Naive thymus-derived CD4-positive, alpha-beta T cell (primary cell): ENCODE data around the gene TAS2R7. TPM values are rescaled to one million over a fixed set of nuclear protein-coding genes. Genes with fewer than 3 reads are reported as not detected.

Experiments
- ATAC-seq: fragments of 150-1000 bp; cut with Tn5 transposase; 2 replicates; pipeline ENCODE4 v1.10.0; 2021; ENCODE audit warnings: mild to moderate bottlenecking, moderate library complexity
- CTCF ChIA-PET: fragments of 350-600 bp; sonication (Branson Sonifier 250); formaldehyde crosslinking; loops from one replicate; lab custom pipeline; 2021; ENCODE audit warnings: antibody characterized with exemption; lab: Charles Lee
- POLR2A ChIA-PET: fragments of 350-600 bp; sonication (Branson Sonifier 250); formaldehyde crosslinking; loops from one replicate; lab custom pipeline; 2021; ENCODE audit warnings: antibody characterized with exemption, inconsistent platforms; lab: Charles Lee
- DNase-seq, 9 donors: peaks; one replicate each; pipeline versions ENCODE4 v3.0.0 to v3.0.0-alpha.2; 2020 to 2022; ENCODE audit warnings: mixed read lengths in 1 of 9
- H3K27ac ChIP-seq: one replicate; pipeline ENCODE4 v1.7.0; 2013; ENCODE audit warnings: mild to moderate bottlenecking, low read depth, low read length, moderate library complexity
- H3K27me3 ChIP-seq, 2 donors: one replicate each; pipeline ENCODE4 v1.7.0; 2013; ENCODE audit warnings: low read length in 2 of 2, mild to moderate bottlenecking in 2 of 2, moderate library complexity in 2 of 2; ENCODE audit not compliant: control insufficient read depth in 2 of 2, insufficient read depth in 2 of 2
- H3K36me3 ChIP-seq, 3 experiments: 1 replicate in 2 of 3; 2 replicates in 1 of 3; pipeline ENCODE4 v1.7.0; 2013; ENCODE audit warnings: low read length in 3 of 3, mild to moderate bottlenecking in 3 of 3, moderate library complexity in 1 of 3; ENCODE audit not compliant: insufficient read depth in 3 of 3, control insufficient read depth in 2 of 3
- H3K4me1 ChIP-seq, 2 donors: one replicate each; pipeline ENCODE4 v1.7.0; 2013; ENCODE audit warnings: low read length in 2 of 2, mild to moderate bottlenecking in 2 of 2, moderate library complexity in 1 of 2; ENCODE audit not compliant: control insufficient read depth in 2 of 2, insufficient read depth in 2 of 2
- H3K4me3 ChIP-seq: 2 replicates; pipeline ENCODE4 v1.7.0; 2013; ENCODE audit warnings: mild to moderate bottlenecking, low read length
- H3K9me3 ChIP-seq, 3 experiments: 1 replicate in 2 of 3; 2 replicates in 1 of 3; pipeline ENCODE4 v1.7.0; 2013; ENCODE audit warnings: low read length in 3 of 3; ENCODE audit not compliant: control insufficient read depth in 2 of 3
- H3K27ac Mint-ChIP-seq, 9 donors: one replicate each; pipeline ENCODE4 v1.8.0; 2020 to 2022; ENCODE audit warnings: mixed read lengths in 9 of 9, mild to moderate bottlenecking in 8 of 9, moderate library complexity in 5 of 9, inconsistent platforms in 2 of 9
- H3K27me3 Mint-ChIP-seq, 5 donors: one replicate each; pipeline ENCODE4 v1.8.0; 2021 to 2022; ENCODE audit warnings: mixed read lengths in 5 of 5, mild to moderate bottlenecking in 1 of 5
- H3K36me3 Mint-ChIP-seq, 5 donors: one replicate each; pipeline ENCODE4 v1.8.0; 2020 to 2022; ENCODE audit warnings: mixed read lengths in 5 of 5, mild to moderate bottlenecking in 3 of 5, inconsistent platforms in 1 of 5
- H3K4me1 Mint-ChIP-seq, 7 donors: one replicate each; pipeline ENCODE4 v1.8.0; 2020 to 2022; ENCODE audit warnings: mixed read lengths in 7 of 7, mild to moderate bottlenecking in 3 of 7, inconsistent platforms in 1 of 7
- H3K4me3 Mint-ChIP-seq, 10 donors: one replicate each; pipeline ENCODE4 v1.8.0; 2020 to 2022; ENCODE audit warnings: mild to moderate bottlenecking in 10 of 10, mixed read lengths in 10 of 10, moderate library complexity in 6 of 10, inconsistent platforms in 2 of 10
- H3K9me3 Mint-ChIP-seq, 11 donors: one replicate each; pipeline ENCODE4 v1.8.0; 2020 to 2022; ENCODE audit warnings: mixed read lengths in 11 of 11, mild to moderate bottlenecking in 4 of 11, inconsistent platforms in 1 of 11, moderate library complexity in 1 of 11
- intact Hi-C, 2 donors: fragments of 100-400 bp; cut with micrococcal nuclease; formaldehyde crosslinking; loops; one replicate each; pipeline ENCODE4 v1.15.1; 2023
- polyA plus RNA-seq, 2 donors: library from polyadenylated mRNA; unstranded; fragments of 300-500 nt; fragmentation: Illumina TruSeq; gene quantifications; one replicate each; pipeline ENCODE4 v1.2.3, GENCODE V29; 2021
- total RNA-seq, 6 experiments: library from RNA in 5 of 6; stranded (reverse) in 5 of 6; gene quantifications; 1 replicate in 5 of 6; 2 replicates in 1 of 6; pipeline ENCODE4 v1.2.3 and lab custom pipeline; 2021 to 2026

TAS2R7 gene, protein sequence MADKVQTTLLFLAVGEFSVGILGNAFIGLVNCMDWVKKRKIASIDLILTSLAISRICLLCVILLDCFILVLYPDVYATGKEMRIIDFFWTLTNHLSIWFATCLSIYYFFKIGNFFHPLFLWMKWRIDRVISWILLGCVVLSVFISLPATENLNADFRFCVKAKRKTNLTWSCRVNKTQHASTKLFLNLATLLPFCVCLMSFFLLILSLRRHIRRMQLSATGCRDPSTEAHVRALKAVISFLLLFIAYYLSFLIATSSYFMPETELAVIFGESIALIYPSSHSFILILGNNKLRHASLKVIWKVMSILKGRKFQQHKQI
- total RNA-seq (not detected), polyA plus RNA-seq (not detected), total RNA-seq (lab: John Stamatoyannopoulos, UW) (not detected)

DNA sequence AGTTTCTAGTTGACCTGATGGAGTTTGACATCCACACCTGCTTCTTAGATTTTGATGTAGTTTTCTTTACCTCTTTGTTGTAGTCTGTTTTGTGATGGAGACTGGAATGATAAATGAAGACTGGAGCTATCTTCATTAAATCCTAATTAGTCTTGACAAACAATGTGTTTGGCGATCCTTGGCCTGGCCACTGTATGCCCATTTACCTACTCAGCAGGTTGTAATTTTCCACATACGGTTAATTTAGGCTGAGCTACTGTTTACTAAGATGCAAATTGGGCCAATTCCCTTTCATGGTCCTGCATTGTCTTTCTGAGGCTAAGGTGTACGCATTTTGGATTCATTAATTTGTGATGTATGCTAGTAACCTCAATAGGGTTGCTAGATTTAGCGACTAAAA, at the start of gene TAS2R7:
TSS of gene TAS2R7 (minus strand) at position 41 of the 400 bp plus-strand sequence. CDS start 57 bp downstream, outside the sequence.
- Histone ChIP-seq H3K9me3 (no peaks in the 10 kb centered on the region), H3K4me1 (no peaks in the 10 kb centered on the region), H3K36me3 (no peaks in the 10 kb centered on the region), H3K4me3 (no peak within 1 kb of the TSS), H3K27me3 (no peaks in the 10 kb centered on the region), H3K27ac (no peak within 1 kb of the TSS)
- POLR2A ChIA-PET = no interaction called here
- Mint-ChIP-seq H3K9me3 (no peaks in the 10 kb centered on the region), H3K4me3 (no peak within 1 kb of the TSS), H3K4me1 (no peaks in the 10 kb centered on the region), H3K27me3 (peaks cover 23 to 36% (median 31%) of the 10 kb centered on the region in 5 donors), H3K36me3 (no peaks in the 10 kb centered on the region), H3K27ac (no peak within 1 kb of the TSS)
- ATAC-seq (no peak), DNase-seq (no peak)
- intact Hi-C loops = no loop called here
- CTCF ChIA-PET = interaction anchor here (0.6 kb wide), 1 partner anchor 17 kb away, joined by 3 read pairs; no protein-coding TSS in a partner anchor

DNA sequence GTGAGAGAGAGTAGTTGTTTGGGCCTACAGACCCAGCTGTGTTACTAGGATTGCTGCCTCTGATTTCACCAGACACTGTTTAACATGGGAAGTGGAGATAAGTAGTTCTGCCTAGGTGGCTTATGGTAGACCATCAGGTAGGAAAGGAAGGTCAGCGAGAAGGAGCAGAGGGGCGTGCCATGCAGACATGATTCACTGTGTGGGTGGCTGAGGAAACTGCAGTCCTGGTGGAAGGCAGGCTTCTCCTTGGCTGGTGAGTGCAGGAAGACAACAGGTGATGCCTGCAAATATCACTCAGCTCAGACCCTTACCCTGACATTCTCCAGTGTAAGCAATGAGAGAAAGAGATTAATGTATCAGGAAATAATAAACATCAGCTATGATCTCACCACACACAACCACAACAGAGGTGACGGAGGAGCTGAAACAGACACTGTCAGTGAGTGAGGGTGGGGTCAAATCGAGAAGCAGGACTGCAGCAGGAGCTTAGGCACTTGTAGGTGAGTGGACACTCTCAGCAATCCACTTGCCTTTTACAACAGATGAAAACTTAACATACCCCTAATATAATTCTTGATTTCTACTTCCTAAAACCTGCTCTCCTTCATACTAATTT, 48.9 kb upstream of the TAS2R7 start:
- Histone ChIP-seq H3K4me3 (no peak overlapping the region), H3K9me3 (peaks cover 0 to 9% (median 4%) of the 10 kb centered on the region in 3 experiments), H3K36me3 (peaks cover 0 to 6% (median 0%) of the 10 kb centered on the region in 3 experiments), H3K27ac (no peak overlapping the region), H3K27me3 (no peaks in the 10 kb centered on the region), H3K4me1 (peaks cover 0 to 23% of the 10 kb centered on the region in 2 donors)
- POLR2A ChIA-PET = no interaction called here
- Mint-ChIP-seq H3K4me1 (peaks cover 32 to 57% (median 46%) of the 10 kb centered on the region in 7 donors), H3K9me3 (peaks cover 0 to 11% (median 8%) of the 10 kb centered on the region in 11 donors), H3K27me3 (no peaks in the 10 kb centered on the region), H3K4me3 (no peak overlapping the region), H3K27ac (peak overlapping the region in 3 of 9 donors; percentile 11 to 62 (median 18)), H3K36me3 (peaks cover 22 to 65% (median 49%) of the 10 kb centered on the region in 5 donors)
- ATAC-seq (peak; percentile 42), DNase-seq (no peak)
- intact Hi-C loops = no loop called here
- CTCF ChIA-PET = no interaction called here

DNA sequence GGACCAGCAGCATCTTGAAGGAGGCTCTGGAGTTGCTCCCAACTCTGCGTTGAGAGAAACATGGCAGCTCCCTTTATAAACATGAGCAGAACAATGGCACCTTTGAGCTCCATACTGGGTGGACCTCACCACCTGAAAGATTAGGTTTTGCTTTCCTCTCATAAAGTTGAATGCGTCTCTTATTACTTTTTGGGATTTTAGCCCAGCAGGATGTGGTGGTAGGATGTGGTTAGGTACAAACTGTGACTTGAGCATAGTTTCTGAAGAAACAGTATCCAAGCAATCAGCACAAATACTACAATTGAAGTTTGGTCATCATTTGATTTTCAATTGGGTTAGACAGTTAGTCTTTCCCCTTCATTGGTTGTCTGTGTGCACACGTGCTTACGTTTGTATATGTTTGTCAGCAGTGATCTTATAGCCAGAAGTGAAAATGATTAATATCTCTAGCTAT, 47.0 kb upstream of the TAS2R7 start, which contains the start of gene PRR4:
TSS of gene PRR4 (minus strand) at position 51 of the 454 bp plus-strand sequence. CDS start at position 13, 38 bp downstream.
- no peaks in the 10 kb centered on the region for H3K27me3 Mint-ChIP-seq
- H3K9me3 ChIP-seq = no peaks in the 10 kb centered on the region
- peaks cover 0 to 6% (median 0%) of the 10 kb centered on the region in 3 experiments for H3K36me3 ChIP-seq
- peaks cover 0 to 23% of the 10 kb centered on the region in 2 donors for H3K4me1 ChIP-seq
- H3K9me3 Mint-ChIP-seq = peaks cover 0 to 3% (median 0%) of the 10 kb centered on the region in 11 donors
- H3K36me3 Mint-ChIP-seq = peaks cover 14 to 66% (median 48%) of the 10 kb centered on the region in 5 donors
- ChIA-PET CTCF (interaction anchor here (0.6 to 0.7 kb wide), 2 partner anchors 179 to 345 kb away, joined by 3 read pairs; no protein-coding TSS in a partner anchor), POLR2A (no interaction called here)
- H3K4me3 Mint-ChIP-seq = peak within 1 kb of the TSS in 3 of 10 donors; percentile 7 to 21 (median 14)
- no peak within 1 kb of the TSS for H3K4me3 ChIP-seq
- intact Hi-C loops = no loop called here
- H3K27ac ChIP-seq = no peak within 1 kb of the TSS
- H3K4me1 Mint-ChIP-seq = peaks cover 32 to 49% (median 41%) of the 10 kb centered on the region in 7 donors
- ATAC-seq (peak; percentile 46), DNase-seq (peak in 5 of 9 donors; percentile 4 to 43 (median 27))
- H3K27ac Mint-ChIP-seq = peak within 1 kb of the TSS in 4 of 9 donors; percentile 7 to 75 (median 29)
- H3K27me3 ChIP-seq = no peaks in the 10 kb centered on the region

DNA sequence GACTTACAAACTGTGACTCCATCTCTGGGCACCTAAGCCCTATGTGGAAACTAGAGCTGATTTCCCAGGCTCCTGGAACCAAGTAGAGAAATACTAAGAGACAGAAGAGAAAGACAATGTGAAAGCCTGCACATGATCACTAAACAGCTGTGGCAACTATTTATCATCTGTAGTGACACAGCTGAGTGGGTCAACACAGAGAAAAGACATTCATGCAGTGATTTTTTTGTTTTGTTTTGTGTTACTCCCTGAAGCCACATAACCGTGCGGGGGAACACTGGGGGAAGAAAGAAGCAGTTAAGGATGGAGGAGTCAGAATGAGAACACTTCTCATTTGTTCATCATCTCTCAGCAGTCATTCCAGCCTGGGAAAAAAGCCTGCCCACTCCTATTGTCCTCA, 45.3 kb upstream of the TAS2R7 start:
- POLR2A ChIA-PET = no interaction called here
- no peak for DNase-seq
- H3K9me3 ChIP-seq = no peaks in the 10 kb centered on the region
- H3K36me3 ChIP-seq = peaks cover 0 to 6% (median 0%) of the 10 kb centered on the region in 3 experiments
- Mint-ChIP-seq H3K27ac (peak overlapping the region in 1 of 9 donors; percentile 61), H3K4me1 (peaks cover 28 to 36% (median 34%) of the 10 kb centered on the region in 7 donors), H3K36me3 (peaks cover 14 to 69% (median 50%) of the 10 kb centered on the region in 5 donors), H3K9me3 (peaks cover 0 to 3% (median 0%) of the 10 kb centered on the region in 11 donors), H3K27me3 (no peaks in the 10 kb centered on the region), H3K4me3 (no peak overlapping the region)
- H3K4me3 ChIP-seq = no peak overlapping the region
- peaks cover 0 to 23% of the 10 kb centered on the region in 2 donors for H3K4me1 ChIP-seq
- intact Hi-C loops = no loop called here
- ATAC-seq = no peak
- no peaks in the 10 kb centered on the region for H3K27me3 ChIP-seq
- CTCF ChIA-PET = no interaction called here
- no peak overlapping the region for H3K27ac ChIP-seq

DNA sequence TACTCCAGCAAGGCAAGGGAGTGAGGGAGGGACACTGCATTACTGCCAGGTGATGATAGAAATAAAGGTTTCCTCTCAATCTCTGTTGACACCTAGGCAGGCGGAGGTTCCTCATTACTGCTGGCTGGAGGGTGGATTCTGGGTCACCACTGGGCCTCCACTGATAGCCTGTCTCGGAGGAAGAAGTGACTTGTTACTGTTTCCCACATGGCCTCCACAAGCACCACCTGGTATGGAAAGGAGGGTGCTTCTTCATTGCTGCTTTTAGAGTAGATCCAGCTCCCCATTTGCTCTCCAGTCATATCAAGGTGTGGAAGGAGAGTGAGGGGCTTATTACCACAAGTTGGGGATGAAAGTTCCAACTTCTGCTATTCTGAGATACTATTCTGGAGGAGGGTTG, 40.4 kb upstream of the TAS2R7 start:
- CTCF ChIA-PET = no interaction called here
- ATAC-seq = no peak
- H3K36me3 Mint-ChIP-seq = peaks cover 12 to 63% (median 35%) of the 10 kb centered on the region in 5 donors

DNA sequence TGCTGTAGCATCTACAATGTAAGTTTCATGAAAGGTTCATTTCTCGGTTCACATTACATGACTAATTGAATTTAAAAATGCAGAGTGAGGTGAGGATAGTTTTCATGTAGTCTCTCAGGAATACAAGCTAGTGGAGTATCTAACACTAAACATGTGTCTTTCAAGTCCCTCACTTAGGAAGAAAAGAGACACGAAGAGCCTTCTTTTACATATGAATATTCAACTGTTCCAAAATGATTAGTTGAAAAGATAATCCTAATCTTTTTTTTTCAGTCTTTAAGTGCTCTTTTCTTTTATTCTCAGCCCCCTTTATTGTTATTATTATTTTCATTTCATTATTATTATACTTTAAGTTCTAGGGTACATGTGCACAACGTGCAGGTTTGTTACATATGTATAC, 36.0 kb upstream of the TAS2R7 start:
- DNase-seq = no peak
- H3K27me3 Mint-ChIP-seq = no peaks in the 10 kb centered on the region
- intact Hi-C loops = no loop called here
- H3K27ac Mint-ChIP-seq = no peak overlapping the region
- Histone ChIP-seq H3K27me3 (no peaks in the 10 kb centered on the region), H3K4me3 (no peak overlapping the region), H3K36me3 (no peaks in the 10 kb centered on the region), H3K27ac (no peak overlapping the region), H3K9me3 (no peaks in the 10 kb centered on the region), H3K4me1 (no peaks in the 10 kb centered on the region)
- ChIA-PET CTCF (no interaction called here), POLR2A (no interaction called here)
- no peaks in the 10 kb centered on the region for H3K4me1 Mint-ChIP-seq
- H3K36me3 Mint-ChIP-seq = peaks cover 0 to 37% (median 4%) of the 10 kb centered on the region in 5 donors
- H3K4me3 Mint-ChIP-seq = no peak overlapping the region
- ATAC-seq = no peak
- peaks cover 0 to 20% (median 5%) of the 10 kb centered on the region in 11 donors for H3K9me3 Mint-ChIP-seq

More for the DNA sequence above, 40.4 kb upstream of the TAS2R7 start:
- Mint-ChIP-seq H3K9me3 (peaks cover 0 to 6% (median 3%) of the 10 kb centered on the region in 11 donors), H3K4me3 (no peak overlapping the region), H3K27me3 (no peaks in the 10 kb centered on the region), H3K27ac (no peak overlapping the region), H3K4me1 (peaks cover 0 to 3% (median 0%) of the 10 kb centered on the region in 7 donors)
- H3K36me3 ChIP-seq = peaks cover 0 to 6% (median 0%) of the 10 kb centered on the region in 3 experiments
- POLR2A ChIA-PET = no interaction called here
- intact Hi-C loops = no loop called here
- no peaks in the 10 kb centered on the region for H3K27me3 ChIP-seq
- DNase-seq = no peak
- no peaks in the 10 kb centered on the region for H3K9me3 ChIP-seq
- no peaks in the 10 kb centered on the region for H3K4me1 ChIP-seq
- no peak overlapping the region for H3K4me3 ChIP-seq
- no peak overlapping the region for H3K27ac ChIP-seq
